Gastrocnemius medialis (tissue), 4 donors: ENCODE measurements around the gene KMT5C.

Experiments
- CTCF ChIP-seq, 5 experiments: fragments of 450-650 bp in 3 of 5; fragments of 200-600 bp in 2 of 5; sonication (generic) in 2 of 5; IDR thresholded peaks in 4 of 5; conservative IDR thresholded peaks in 1 of 5; 1 replicate in 4 of 5; 2 replicates in 1 of 5; pipeline ENCODE4 v1.5.1; 2016 to 2019; ENCODE audit warnings: antibody characterized with exemption in 5 of 5, mild to moderate bottlenecking in 3 of 5, moderate library complexity in 3 of 5
- POLR2A ChIP-seq, 2 donors: fragments of 450-650 bp; IDR thresholded peaks; one replicate each; pipeline ENCODE4 v1.6.1; 2017; ENCODE audit warnings: antibody characterized with exemption in 2 of 2, mild to moderate bottlenecking in 2 of 2, moderate library complexity in 2 of 2

DNA sequence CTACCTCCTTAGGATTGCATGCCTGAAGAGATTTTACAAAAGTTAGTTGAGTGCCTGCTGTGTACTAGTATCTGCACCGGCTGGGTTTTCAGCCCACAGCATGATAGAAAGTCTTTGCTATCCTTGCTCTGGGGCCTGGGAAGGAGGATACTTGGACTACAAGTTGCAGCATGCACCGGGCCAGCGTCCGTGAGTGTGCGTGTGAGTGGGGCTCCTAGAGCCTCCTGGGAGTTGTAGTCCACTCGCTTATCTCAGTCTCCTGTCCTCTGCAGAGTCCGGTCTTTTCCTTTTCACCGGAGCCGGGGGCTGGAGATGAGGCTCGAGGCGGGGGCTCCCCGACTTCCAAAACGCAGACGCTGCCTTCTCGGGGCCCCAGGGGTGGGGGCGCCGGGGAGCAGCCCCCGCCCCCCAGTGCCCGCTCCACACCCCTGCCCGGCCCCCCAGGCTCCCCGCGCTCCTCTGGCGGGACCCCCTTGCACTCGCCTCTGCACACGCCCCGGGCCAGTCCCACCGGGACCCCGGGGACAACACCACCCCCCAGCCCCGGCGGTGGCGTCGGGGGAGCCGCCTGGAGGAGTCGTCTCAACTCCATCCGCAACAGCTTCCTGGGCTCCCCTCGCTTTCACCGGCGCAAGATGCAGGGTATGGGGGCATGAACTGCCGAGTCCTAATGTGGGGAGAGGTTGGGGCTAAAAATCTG is 35.2 kb upstream of the KMT5C start:
- TF ChIP-seq CTCF (IDR thresholded peaks at IDR 0.05 in 4 of 5, conservative IDR thresholded peaks at IDR 0.05 in 1 of 5) (no peak), POLR2A (IDR thresholded peaks at IDR 0.05) (no peak)
